ENCODE results near the gene RCVRN.
"Not testable (repeated sequence)": the region's sequence is repeated elsewhere in the genome, so short reads cannot be mapped to it uniquely, and the experiment has no call there.

Gene RCVRN

DNA sequence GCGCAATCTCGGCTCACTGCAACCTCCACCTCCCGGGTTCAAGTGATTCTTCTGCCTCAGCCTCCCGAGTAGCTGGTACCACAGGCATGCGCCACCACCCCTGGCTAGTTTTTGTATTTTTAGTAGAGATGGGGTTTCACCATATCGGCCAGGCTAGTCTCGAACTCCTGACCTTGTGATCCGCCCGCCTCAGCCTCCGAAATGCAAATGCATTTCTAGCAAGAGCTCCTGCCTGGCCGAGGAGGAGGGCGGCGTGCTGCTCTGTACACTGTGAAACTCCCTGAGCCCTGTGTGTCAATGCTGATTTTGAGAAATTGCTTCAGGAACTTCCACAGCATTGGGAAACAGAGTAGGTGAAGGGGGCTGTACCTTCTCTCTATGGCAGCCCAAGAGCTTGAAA, 16.1 kb upstream of the RCVRN start:
- DNase-seq = not testable (repeated sequence)

DNA sequence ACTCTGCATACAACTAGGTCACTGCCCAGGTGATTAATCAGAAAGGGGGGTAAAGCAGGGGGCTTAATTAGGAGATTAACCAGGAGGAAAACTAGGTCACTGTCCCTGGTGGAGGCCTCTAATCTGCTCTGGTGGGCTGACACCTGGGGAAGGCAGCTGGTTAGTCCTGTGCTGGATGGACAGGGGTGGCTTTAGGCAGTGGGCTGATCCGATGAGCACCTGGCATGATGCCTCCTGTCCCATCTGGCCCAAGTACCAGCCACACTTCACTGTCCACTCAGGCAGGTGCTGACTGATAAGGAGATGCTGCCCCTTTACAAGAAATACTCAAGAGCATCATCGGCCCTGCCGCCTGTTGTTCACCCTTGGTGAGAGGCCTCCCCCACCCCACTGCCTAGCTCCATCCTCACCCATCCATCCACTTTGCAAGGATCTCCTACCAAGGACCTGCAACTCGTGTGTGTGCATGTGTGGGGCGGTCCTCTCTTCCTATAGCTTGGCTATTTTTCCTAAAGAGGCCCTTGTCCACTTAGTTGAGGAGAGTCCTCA, 13.8 kb upstream of the RCVRN start:
- DNase-seq = no peak

GRCh38 chr17:9918352-9918751, 13.3 kb upstream of the RCVRN start:
- DNase-seq = no peak

- no peak for DNase-seq
These were observed 12.7 kb upstream of the RCVRN start for GRCh38 chr17:9917801-9918200.

GRCh38 chr17:9917131-9917530, 12.1 kb upstream of the RCVRN start:
- DNase-seq = no peak

- no peak for DNase-seq
These were observed 11.0 kb upstream of the RCVRN start for GRCh38 chr17:9916108-9916507.

DNA sequence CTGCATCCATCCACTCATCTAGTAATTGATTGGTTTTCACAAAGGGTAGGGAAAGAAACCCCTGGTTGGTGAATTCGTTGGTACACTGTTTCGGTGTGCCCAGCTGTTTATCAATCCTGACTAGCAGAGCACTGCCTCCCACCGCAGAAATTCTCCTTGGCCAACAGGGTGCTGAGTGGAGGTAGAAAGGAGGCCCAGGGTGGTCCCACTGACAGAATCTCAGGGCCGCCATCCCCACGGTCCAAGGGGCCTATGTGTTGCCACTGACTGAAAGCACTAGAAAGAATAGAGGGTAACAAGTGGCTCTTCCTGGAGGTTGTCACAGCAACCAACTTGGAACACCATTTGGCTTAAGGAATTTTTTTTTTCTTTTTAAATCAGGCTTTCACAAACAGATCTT, 8.4 kb upstream of the RCVRN start:
- DNase-seq = no peak

DNA sequence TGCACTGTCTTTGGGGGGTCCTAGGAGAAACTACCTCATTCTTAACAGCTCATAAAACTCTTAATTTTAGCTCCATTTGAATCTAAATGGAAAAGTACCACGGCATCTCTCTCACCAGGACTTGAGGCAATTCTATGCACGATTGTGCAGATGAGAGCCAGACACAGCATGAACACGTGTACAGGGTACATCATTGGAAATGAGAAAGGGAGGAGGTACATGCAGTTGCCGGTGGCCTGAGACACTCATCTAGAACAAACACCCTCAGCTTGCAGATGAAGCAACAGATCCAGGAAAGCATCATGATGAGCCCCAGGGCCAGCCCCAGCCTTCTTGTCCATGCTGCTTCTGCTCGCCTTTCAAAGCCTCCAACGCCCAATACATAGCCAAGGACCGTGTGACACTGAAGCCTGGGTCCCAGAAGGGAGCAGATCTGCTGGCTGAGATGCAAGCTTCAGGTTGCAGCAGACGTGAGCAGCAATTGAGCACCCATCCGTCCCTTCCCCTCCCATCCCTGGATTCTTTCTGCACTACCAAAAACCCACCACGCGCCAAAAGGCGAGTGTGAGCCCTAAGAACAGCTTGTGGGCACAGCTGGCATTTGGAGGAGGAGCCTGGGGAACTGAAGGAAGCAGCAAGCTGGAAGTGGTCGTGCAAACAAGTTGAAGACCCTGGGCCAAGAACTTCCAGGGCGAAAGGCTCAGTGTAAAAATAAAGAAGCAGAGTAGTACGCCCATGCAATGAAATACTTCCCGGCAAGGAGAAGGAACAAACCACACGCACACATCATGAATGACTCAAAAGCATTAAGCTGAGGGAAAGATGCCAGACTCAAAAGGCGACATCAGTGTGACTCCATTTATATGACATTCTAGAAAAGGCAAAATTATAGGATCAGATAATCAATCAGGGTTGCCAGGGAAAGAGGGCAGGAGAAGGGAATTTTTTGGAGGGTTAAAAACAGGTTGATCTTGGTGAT, 7.3 kb upstream of the RCVRN start:
- DNase-seq = no peak

DNA sequence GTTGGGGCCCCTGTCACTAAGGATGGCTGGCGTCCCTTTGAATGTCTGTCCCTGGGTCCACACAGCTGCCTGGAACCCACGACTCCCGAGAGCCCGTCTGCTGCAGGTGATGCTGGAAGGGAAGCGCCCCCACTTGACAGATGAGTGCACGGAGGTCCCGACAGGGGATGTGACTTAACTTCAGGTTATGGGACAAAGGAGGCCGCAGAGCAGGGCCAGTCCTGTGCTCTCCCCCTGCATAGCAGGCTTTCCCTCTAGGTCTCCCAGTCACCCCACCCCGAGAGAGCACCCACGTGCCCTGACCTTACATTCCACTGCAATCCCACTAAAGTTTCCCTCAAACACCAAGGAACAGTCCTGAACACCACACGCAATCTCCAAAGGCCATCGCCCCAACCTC, 6.0 kb upstream of the RCVRN start:
- DNase-seq = no peak

GRCh38 chr17:9908649-9909042, 3.6 kb upstream of the RCVRN start:
- no peak for DNase-seq

DNA sequence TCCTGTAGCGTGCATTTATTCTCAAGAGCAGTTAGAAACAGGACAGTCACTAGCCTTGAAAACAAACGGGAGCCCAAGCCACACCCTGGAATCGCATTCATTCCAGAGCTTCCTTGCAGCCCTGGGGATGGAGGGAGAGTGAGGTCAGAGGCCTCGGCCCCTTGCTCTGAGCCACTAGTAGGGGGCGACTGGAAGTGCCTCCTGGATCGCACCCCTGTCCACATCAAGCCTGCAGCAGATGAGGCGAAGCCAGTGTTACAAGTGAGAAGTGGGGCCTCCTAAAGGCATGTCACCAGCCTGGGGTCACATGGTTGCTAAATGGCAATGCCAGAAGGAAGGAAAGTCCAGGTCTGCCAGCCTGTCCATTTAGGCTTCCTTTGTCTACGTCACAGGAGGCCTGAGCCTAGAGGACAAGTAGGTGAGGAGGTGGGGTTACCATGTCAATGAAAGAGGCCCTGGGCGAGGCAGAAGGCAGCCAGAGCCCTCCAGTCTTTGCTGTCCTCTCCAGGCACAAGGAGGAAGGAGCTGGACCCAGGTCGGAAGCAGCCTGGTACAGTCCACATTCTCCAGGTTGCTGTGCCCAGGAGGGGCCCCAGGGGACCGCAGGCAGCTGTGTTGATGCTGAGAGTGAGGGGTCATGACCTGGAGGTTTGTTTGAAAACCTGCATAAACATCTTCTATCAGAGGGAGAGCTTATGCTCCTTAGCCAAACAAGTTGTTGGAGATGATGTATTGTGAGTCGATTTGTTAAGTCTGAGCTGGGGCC, 3.0 kb upstream of the RCVRN start:
- no peak for DNase-seq

- no peak for DNase-seq
These were observed 2.1 kb upstream of the RCVRN start for GRCh38 chr17:9907131-9907530.

DNA sequence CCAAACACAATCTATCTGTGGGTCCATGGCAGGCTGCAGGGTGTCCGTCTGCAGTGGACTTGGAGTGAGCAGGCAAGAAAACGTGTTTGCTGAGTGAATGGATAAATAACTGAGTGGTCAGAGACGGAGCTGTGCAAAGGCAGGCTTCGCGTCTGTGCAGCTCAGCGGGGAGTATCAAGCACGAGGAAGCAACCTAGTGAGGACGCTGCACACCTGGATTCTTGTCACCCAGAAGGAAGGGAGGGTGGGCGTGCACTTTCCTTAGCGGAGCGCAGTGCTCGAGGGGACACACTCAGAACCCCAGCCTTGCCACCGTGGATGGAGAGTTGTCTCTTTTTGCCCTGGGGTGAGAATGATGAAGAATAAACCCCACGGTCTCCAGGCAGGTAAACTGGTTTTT, 1.5 kb upstream of the RCVRN start:
- no peak for DNase-seq

DNA sequence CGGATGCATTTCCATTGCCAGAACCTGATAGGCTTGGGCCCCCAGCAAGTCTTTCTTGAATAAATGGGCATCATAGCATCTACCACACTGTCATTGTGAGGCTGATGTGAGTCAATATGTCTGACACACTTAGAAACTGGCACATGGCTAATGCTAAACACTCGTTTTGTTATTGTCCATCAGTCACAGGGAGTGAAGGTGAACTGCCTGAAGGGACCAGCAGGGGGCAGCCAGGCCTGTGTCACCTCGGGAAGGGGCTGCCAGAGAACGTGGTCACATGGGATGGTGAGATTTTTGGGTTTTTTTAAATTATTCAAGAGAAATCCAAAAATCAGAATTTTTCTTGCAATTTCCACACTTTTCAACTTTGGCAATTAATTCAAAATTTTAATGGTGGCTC, 831 bp upstream of the RCVRN start:
- no peak for DNase-seq

DNA sequence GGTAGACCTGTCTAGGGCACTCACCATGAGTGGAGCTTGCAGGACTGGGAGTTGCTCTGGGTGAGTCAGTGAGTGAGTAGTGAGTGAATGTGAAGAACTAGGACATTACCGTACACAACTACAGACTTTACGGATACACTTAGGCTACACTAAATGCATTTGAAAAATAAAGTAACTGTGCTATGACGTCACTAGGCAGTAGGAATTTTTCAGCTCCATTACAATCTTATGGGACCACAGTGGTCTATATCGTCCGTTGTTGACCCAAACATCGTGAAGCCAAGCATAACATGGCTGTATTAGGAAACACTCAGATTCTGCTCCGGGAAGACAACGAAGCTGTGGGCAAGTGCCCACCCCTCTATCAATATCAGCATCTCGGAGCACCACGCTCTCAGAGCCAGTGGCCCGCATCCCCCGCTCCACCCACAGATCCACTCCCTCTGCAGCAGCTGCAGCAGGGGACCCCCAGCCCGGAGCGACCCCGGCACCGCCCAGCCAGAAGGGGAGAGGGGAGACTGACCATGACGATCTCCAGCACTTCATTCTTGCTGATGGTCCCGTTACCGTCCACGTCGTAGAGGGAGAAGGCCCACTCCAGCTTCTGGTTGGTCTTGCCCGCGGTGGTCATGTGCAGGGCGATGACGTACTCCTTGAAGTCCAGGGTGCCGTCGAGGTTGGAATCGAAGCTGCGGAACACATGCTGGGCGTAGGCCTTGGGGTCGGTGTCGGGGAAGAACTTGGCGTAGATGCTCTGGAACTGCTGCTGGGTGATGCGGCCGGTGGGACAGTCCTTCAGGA, 594 bp downstream of the RCVRN start:
- DNase-seq = no peak

GRCh38 chr17:9902120-9902519, 3.0 kb downstream of the RCVRN start:
- DNase-seq = no peak

GRCh38 chr17:9900784-9901183, 4.3 kb downstream of the RCVRN start:
- DNase-seq = no peak

- DNase-seq = no peak
These were observed 5.0 kb downstream of the RCVRN start for GRCh38 chr17:9900044-9900594.

DNA sequence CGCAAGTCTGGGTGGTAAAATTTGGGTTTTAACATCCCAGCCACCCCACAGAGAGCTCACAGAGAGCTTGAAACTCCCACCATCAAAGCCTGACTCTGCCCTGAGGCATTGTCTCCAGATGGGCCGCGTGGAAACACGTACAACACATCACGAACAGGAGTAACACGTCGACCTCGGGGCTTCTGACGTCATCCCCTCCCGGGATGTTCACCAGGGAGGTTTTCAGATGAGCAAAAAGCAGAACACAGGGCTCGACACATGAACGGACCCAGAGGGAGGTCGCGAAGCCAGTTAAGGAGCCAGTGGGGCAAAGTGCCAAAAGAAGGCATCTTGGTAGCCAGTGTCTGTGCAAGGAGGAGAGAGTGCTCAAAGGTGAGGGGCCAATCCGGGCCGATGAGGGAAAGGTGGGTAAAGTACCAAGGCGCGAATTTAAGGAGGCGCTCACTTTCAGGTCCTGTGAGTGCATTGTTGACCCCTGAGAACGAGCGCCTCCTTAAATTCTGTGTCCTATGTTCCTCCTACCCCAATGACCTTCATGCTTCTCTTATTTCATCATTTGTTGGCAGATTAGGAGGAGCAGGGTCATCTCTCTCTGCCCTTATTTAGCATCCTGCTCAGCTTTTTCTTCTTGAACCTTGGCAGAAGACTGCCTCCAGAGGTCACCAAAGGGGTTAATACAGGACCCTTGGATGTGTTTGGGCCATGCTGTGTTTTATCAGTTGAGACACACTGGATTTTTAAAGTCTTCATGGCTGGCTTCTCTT, 5.6 kb downstream of the RCVRN start:
- no peak for DNase-seq

- no peak for DNase-seq
These were observed 6.3 kb downstream of the RCVRN start for GRCh38 chr17:9898812-9899211.

DNA sequence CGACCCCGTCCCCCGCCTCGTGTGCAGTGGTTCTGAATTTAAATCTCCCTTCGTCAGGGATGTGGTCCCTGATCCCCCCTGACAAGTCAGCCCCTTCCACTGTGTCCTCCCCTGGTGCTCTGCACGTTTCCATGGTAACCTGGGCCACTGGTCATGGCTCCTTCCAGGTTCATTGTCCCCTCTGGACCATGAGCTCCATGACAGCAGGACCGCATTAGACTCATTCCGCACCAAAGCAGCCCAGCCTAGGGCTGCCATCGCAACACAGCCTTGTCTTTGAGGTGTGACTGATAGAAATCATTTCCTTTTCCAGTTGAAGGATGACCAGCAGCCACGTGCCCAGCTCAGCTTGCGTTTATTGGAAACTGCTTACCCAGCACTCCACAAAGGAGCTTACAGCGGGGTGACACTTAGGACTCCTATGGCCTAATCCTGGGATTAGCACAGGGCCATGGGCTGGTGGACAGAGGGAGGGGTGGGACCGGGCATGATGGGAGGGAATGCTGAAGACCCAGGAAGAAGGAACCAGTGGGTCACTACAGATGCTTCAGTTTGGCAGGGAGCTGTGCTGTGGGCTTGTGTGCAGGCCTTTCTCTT, 7.6 kb downstream of the RCVRN start:
- no peak for DNase-seq
